Neuronal stem cell (in vitro differentiated cells): ENCODE data around the gene SEPTIN5.
A peak's percentile ranks its signal among the peaks of the same experiment; 100 is the strongest.
"Not testable (repeated sequence)": the region's sequence is repeated elsewhere in the genome, so short reads cannot be mapped to it uniquely, and the experiment has no call there.

Source experiments
- DNase-seq: peaks from one replicate; pipeline ENCODE4 v3.0.0-alpha.2; 2013; ENCODE audit warnings: low spot score
- H2AFZ ChIP-seq: one replicate; pipeline ENCODE4 v1.6.1; 2013; ENCODE audit warnings: mild to moderate bottlenecking, low read length, inconsistent platforms
- H2AK5ac ChIP-seq: 2 replicates; pipeline ENCODE4 v1.6.1; 2013; ENCODE audit warnings: low read depth, mild to moderate bottlenecking, inconsistent platforms, low read length, moderate library complexity, mixed read lengths
- H2BK120ac ChIP-seq: 2 replicates; pipeline ENCODE4 v1.6.1; 2013; ENCODE audit warnings: low read depth, mild to moderate bottlenecking, inconsistent platforms, low read length, moderate library complexity, mixed read lengths
- H2BK12ac ChIP-seq: one replicate; pipeline ENCODE4 v1.6.1; 2013; ENCODE audit warnings: low read length, inconsistent platforms
- H2BK15ac ChIP-seq: 2 replicates; pipeline ENCODE4 v1.6.1; 2013; ENCODE audit warnings: mild to moderate bottlenecking, low read length, inconsistent platforms, mixed read lengths
- H2BK5ac ChIP-seq: one replicate; pipeline ENCODE4 v1.6.1; 2013; ENCODE audit warnings: inconsistent platforms, mild to moderate bottlenecking, low read length, moderate library complexity
- H3K14ac ChIP-seq: one replicate; pipeline ENCODE4 v1.6.1; 2013; ENCODE audit warnings: low read length, inconsistent platforms
- H3K18ac ChIP-seq: 2 replicates; pipeline ENCODE4 v1.6.1; 2013; ENCODE audit warnings: low read length, inconsistent platforms
- H3K23ac ChIP-seq: 2 replicates; pipeline ENCODE4 v1.6.1; 2013; ENCODE audit warnings: low read depth, mild to moderate bottlenecking, mixed read lengths, low read length, inconsistent platforms; ENCODE audit not compliant: poor library complexity
- H3K27ac ChIP-seq: replicated peaks from 3 replicates; pipeline ENCODE4 v1.5.1; 2013; ENCODE audit warnings: low read length, inconsistent platforms
- H3K27me3 ChIP-seq, 3 experiments: 2 replicates each; pipeline ENCODE4 v1.6.1; 2013; ENCODE audit warnings: low read length in 3 of 3, mild to moderate bottlenecking in 2 of 3, inconsistent platforms in 1 of 3, low read depth in 1 of 3, mixed read lengths in 1 of 3, moderate library complexity in 1 of 3; ENCODE audit not compliant: control insufficient read depth in 3 of 3, insufficient read depth in 3 of 3
- H3K36me3 ChIP-seq, 2 donors: replicated peaks in 1 of 2; 2 replicates each; pipeline ENCODE4 v1.6.1; 2013; ENCODE audit warnings: low read length in 2 of 2; ENCODE audit not compliant: control insufficient read depth in 2 of 2, insufficient read depth in 2 of 2
- H3K4ac ChIP-seq: 2 replicates; pipeline ENCODE4 v1.6.1; 2013; ENCODE audit warnings: inconsistent platforms, mild to moderate bottlenecking, low read length, moderate library complexity
- H3K4me1 ChIP-seq, 2 donors: 1 replicate in 1 of 2; 2 replicates in 1 of 2; pipeline ENCODE4 v1.6.1; 2013; ENCODE audit warnings: low read length in 2 of 2, low read depth in 1 of 2; ENCODE audit not compliant: control insufficient read depth in 2 of 2, insufficient read depth in 1 of 2
- H3K4me2 ChIP-seq: one replicate; pipeline ENCODE4 v1.6.1; 2013; ENCODE audit warnings: mild to moderate bottlenecking, low read length, inconsistent platforms; ENCODE audit not compliant: insufficient read depth, poor library complexity, severe bottlenecking
- H3K4me3 ChIP-seq, 2 donors: 2 replicates each; pipeline ENCODE4 v1.5.1; 2013; ENCODE audit warnings: low read length in 2 of 2, mild to moderate bottlenecking in 2 of 2, inconsistent platforms in 1 of 2, moderate library complexity in 1 of 2
- H3K79me1 ChIP-seq: one replicate; pipeline ENCODE4 v1.6.1; 2013; ENCODE audit warnings: low read depth, mild to moderate bottlenecking, inconsistent platforms, low read length, moderate library complexity
- H3K9ac ChIP-seq: one replicate; pipeline ENCODE4 v1.6.1; 2013; ENCODE audit warnings: mild to moderate bottlenecking, low read depth, low read length, inconsistent platforms; ENCODE audit not compliant: poor library complexity
- H3K9me3 ChIP-seq, 2 donors: replicated peaks in 1 of 2; 2 replicates each; pipeline versions ENCODE3 to v1.6.1; 2013; ENCODE audit warnings: low read length in 2 of 2, mild to moderate bottlenecking in 2 of 2, inconsistent platforms in 1 of 2, low read depth in 1 of 2, mixed read lengths in 1 of 2, moderate library complexity in 1 of 2; ENCODE audit not compliant: control insufficient read depth in 2 of 2, insufficient read depth in 1 of 2
- H4K8ac ChIP-seq: one replicate; pipeline ENCODE4 v1.6.1; 2013; ENCODE audit warnings: low read depth, mild to moderate bottlenecking, inconsistent platforms, low read length, moderate library complexity
- H4K91ac ChIP-seq: one replicate; pipeline ENCODE4 v1.6.1; 2013; ENCODE audit warnings: low read length, low read depth, mild to moderate bottlenecking, inconsistent platforms; ENCODE audit not compliant: poor library complexity
- WGBS, 2 donors: extraction: QIAGEN DNeasy Blood & Tissue Kit; methylation state at CpG; one replicate each; pipeline ENCODE4 v1.1.7; 2013; ENCODE audit warnings: missing lambda C conversion rate in 2 of 2, mixed read lengths in 1 of 2; ENCODE audit not compliant: insufficient read length in 2 of 2, insufficient replicate concordance in 1 of 2; ENCODE audit errors: extremely low coverage in 2 of 2; 5-methylcytosine and 5-hydroxymethylcytosine counted together

The SEPTIN5 gene

GRCh38 chr22:19726064-19726788 lies 11.9 kb downstream of the SEPTIN5 start:
- H3K4me1 ChIP-seq, result peaks cover 17 to 28% of the 10 kb centered on the region in 2 donors
- H3K23ac ChIP-seq, result peak overlapping the region; percentile 98
- peak overlapping the region; percentile 13 for H2BK5ac ChIP-seq
- peaks cover 49 to 92% (median 80%) of the 10 kb centered on the region in 3 experiments for H3K27me3 ChIP-seq
- peak overlapping the region; percentile 94 for H3K14ac ChIP-seq
- not testable (repeated sequence) for H2AK5ac ChIP-seq, H4K91ac ChIP-seq, H3K36me3 ChIP-seq, DNase-seq, H2AFZ ChIP-seq, H3K4ac ChIP-seq, H3K27ac ChIP-seq, H2BK15ac ChIP-seq, H3K4me2 ChIP-seq, H4K8ac ChIP-seq, H3K79me1 ChIP-seq, H2BK120ac ChIP-seq, H3K4me3 ChIP-seq, H3K9me3 ChIP-seq
- peak overlapping the region; percentile 58 for H2BK12ac ChIP-seq
- peak overlapping the region; percentile 64 for H3K18ac ChIP-seq
- H3K9ac ChIP-seq, result peak overlapping the region; percentile 21
- WGBS, 2 donors, result no CpG with 5 or more reads among the region's 96 CpGs

- Histone ChIP-seq H3K14ac (peak overlapping the region; percentile 97), H4K91ac (peak overlapping the region; percentile 72), H4K8ac (peak overlapping the region; percentile 43), H3K27ac (no peak overlapping the region), H3K36me3 (no peaks in the 10 kb centered on the region), H2BK120ac (no peak overlapping the region), H2AFZ (no peak overlapping the region), H3K18ac (peak overlapping the region; percentile 91), H2BK15ac (peak overlapping the region; percentile 81), H3K23ac (peak overlapping the region; percentile 98), H2BK12ac (peak overlapping the region; percentile 7), H2BK5ac (peak overlapping the region; percentile 84), H2AK5ac (peak overlapping the region; percentile 94), H3K4ac (no peak overlapping the region), H3K4me2 (no peak overlapping the region), H3K9ac (peak overlapping the region; percentile 60), H3K9me3 (peaks cover 3 to 8% of the 10 kb centered on the region in 2 donors), H3K27me3 (peaks cover 39 to 79% (median 67%) of the 10 kb centered on the region in 3 experiments), H3K4me1 (peaks cover 13 to 21% of the 10 kb centered on the region in 2 donors), H3K4me3 (no peak overlapping the region), H3K79me1 (no peaks in the 10 kb centered on the region)
- DNase-seq, result no peak
- WGBS, 2 donors, result no CpG with 5 or more reads among the region's 61 CpGs
Measured at GRCh38 chr22:19727310-19728150, 13.2 kb downstream of the SEPTIN5 start.

GRCh38 chr22:19728271-19728670 lies 14.0 kb downstream of the SEPTIN5 start:
- no peak overlapping the region for H2AFZ ChIP-seq
- peak overlapping the region; percentile 98 for H3K23ac ChIP-seq
- H4K8ac ChIP-seq, result no peak overlapping the region
- H3K9ac ChIP-seq, result no peak overlapping the region
- H3K9me3 ChIP-seq, result peaks cover 3 to 8% of the 10 kb centered on the region in 2 donors
- peak overlapping the region; percentile 94 for H2AK5ac ChIP-seq
- no CpG with 5 or more reads among the region's 6 CpGs for WGBS, 2 donors
- peak overlapping the region; percentile 77 for H2BK15ac ChIP-seq
- H3K4me2 ChIP-seq, result no peak overlapping the region
- no peak overlapping the region for H3K4ac ChIP-seq
- no peak overlapping the region for H3K27ac ChIP-seq
- H3K36me3 ChIP-seq, result no peaks in the 10 kb centered on the region
- no peak overlapping the region for H2BK120ac ChIP-seq
- no peak for DNase-seq
- H3K79me1 ChIP-seq, result no peaks in the 10 kb centered on the region
- H3K4me3 ChIP-seq, result no peak overlapping the region
- peak overlapping the region; percentile 84 for H2BK5ac ChIP-seq
- H3K4me1 ChIP-seq, result peaks cover 10 to 14% of the 10 kb centered on the region in 2 donors
- peak overlapping the region; percentile 97 for H3K14ac ChIP-seq
- H2BK12ac ChIP-seq, result no peak overlapping the region
- H4K91ac ChIP-seq, result no peak overlapping the region
- peaks cover 32 to 77% (median 60%) of the 10 kb centered on the region in 3 experiments for H3K27me3 ChIP-seq
- H3K18ac ChIP-seq, result peak overlapping the region; percentile 48

GRCh38 chr22:19728836-19729235 lies 14.5 kb downstream of the SEPTIN5 start:
- H3K4me3 ChIP-seq, result peak overlapping the region in 1 of 2 donors; percentile 5
- peak overlapping the region; percentile 77 for H2BK15ac ChIP-seq
- peak overlapping the region; percentile 95 for H3K4ac ChIP-seq
- H2BK5ac ChIP-seq, result no peak overlapping the region
- H3K27me3 ChIP-seq, result peaks cover 27 to 77% (median 54%) of the 10 kb centered on the region in 3 experiments
- H3K18ac ChIP-seq, result peak overlapping the region; percentile 71
- no peak for DNase-seq
- no peak overlapping the region for H3K27ac ChIP-seq
- peak overlapping the region; percentile 90 for H2AK5ac ChIP-seq
- H3K9me3 ChIP-seq, result peaks cover 3 to 8% of the 10 kb centered on the region in 2 donors
- no peak overlapping the region for H3K4me2 ChIP-seq
- H4K8ac ChIP-seq, result no peak overlapping the region
- H2BK120ac ChIP-seq, result no peak overlapping the region
- peak overlapping the region; percentile 77 for H3K9ac ChIP-seq
- H4K91ac ChIP-seq, result no peak overlapping the region
- H2BK12ac ChIP-seq, result no peak overlapping the region
- peaks cover 7 to 12% of the 10 kb centered on the region in 2 donors for H3K4me1 ChIP-seq
- H3K23ac ChIP-seq, result peak overlapping the region; percentile 80
- WGBS, 2 donors, result no CpG with 5 or more reads among the region's 10 CpGs
- H3K14ac ChIP-seq, result peak overlapping the region; percentile 89
- H3K79me1 ChIP-seq, result no peaks in the 10 kb centered on the region
- no peak overlapping the region for H2AFZ ChIP-seq
- H3K36me3 ChIP-seq, result no peaks in the 10 kb centered on the region
